Suppressor macrophage treated with lipopolysaccharide for 1 hour (primary cell): ENCODE results near the gene SNRNP200.
"Not testable (repeated sequence)": the region's sequence is repeated elsewhere in the genome, so short reads cannot be mapped to it uniquely, and the experiment has no call there.

Source experiments
- DNase-seq, 3 donors: peaks; one replicate each; pipeline ENCODE4 v3.0.0-alpha.2; 2020 to 2022

SNRNP200 gene

DNA sequence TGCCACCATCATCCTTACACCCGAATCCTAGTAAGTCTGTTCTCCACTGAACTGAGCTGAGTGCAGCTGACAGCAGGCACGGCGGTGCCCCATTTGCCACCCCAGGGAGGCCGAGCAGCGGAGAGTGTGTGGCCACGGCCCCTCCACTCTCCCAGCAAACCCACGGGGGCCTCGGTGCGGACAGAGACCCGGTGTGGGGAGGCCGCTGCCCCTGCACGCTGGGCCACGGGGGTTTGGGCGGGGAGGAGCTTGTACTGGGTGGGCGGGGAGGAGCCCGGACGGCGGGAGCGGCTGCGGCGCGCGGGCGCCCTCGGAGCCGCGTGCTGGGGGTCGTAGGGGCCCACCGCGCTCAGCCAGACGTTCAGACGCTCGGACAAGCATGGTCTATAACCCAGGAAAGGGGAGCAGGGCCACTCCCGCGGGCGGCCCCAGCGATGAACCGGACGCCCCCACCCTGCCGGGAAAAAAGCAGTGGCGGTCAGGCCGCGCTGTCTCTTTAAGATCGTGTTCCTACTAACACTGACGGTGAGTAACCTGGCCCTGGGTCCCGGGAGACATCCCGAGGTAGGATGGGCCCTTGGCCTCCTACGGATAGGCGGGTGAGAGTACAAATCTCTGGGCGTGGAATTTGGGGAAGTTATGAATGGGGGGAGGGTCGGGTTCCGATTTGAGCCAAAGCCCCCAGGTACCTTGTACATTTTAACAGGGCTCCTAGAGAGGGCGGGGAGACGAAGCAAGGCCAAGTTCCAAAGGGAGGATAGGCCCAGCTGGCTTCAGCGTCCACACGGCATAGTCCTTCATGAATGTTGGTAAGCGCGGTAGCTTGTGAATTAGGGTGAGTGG is 19.9 kb upstream of the SNRNP200 start, which contains the start of gene ITPRIPL1:
Gene ITPRIPL1 (plus strand): TSS at position 277 of the 843 bp plus-strand sequence. CDS start 523 bp downstream, at position 800.
- DNase-seq = peak in 1 of 3 donors; percentile 18

DNA sequence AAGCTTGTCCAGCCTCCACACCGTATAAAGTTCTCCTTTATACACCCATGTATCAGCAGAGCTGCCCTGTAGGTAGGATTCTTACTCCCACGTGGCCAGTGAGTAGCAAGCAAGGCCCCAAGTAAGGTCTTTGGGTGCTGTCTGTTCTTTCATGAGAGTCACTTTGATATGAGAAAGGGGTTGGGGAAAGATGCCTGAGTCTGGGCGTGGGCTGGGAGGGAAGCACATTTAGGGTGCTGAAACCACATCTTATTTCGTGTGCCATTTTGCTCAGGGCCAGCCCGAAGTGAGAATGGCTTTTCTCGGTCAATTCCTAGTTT is 19.3 kb upstream of the SNRNP200 start:
- DNase-seq = peak in 1 of 3 donors; percentile 17

DNA sequence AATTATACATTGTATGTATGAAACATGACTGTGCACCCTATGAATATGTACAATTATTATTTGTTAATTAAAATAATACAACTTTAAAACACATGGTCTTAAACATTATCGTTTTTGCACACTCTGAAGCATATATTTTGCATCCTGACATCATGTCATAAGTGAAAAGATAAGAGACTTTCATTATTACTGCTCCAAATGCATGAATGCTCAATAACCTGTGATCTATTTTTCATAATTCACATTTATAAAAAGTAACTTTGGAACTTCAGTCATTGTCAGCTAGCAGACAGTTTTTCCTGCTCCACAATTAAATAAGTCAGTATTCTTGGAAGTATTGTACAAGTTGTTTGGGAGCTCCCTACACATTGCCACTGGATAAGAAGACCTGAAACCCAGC is 18.5 kb upstream of the SNRNP200 start:
- peak in 1 of 3 donors; percentile 9 for DNase-seq

DNA sequence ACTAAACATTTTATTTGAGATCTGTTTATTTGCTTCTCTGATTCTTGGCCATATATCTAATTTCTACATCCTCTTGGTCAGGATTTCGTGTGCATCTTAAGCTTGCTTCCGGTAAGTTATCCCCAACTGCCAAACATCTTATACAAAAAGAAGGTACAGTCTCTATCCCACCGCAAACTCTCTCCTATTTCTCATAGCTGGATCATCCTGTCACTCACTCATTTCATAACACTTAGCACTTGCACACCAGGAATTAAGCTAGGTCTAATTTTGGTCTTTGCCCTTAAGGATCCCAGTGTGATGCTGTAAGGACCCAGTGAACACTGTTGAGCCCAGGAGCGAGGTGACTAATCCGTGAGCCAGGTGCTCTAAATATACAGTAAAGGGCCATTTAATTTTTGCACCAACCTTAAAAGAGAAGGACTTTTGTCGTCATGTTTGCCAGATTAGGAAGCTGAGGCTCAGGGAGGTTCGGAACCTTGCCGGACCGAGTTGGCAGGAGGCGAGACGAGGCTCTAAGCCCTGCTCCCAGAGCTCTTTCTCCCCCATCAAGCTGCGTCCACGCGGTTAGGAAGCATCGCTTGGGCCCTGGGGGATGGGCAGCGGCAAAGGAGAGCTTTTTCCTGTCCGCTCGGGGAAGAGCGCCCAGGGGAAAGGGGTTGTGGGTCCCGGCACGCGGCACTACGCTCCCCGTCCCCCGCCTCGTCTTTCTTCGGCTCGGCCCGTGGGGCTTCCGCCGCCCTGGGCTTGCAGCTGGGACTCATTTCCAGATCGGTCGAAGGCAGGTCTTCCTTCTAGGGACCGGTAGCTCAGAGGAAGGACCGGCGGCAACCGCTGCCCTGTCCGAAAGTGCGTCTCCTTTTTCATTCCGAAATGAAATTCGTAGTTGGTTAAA is 15.6 kb upstream of the SNRNP200 start:
- DNase-seq = peak in 2 of 3 donors; percentile 18 to 48

DNA sequence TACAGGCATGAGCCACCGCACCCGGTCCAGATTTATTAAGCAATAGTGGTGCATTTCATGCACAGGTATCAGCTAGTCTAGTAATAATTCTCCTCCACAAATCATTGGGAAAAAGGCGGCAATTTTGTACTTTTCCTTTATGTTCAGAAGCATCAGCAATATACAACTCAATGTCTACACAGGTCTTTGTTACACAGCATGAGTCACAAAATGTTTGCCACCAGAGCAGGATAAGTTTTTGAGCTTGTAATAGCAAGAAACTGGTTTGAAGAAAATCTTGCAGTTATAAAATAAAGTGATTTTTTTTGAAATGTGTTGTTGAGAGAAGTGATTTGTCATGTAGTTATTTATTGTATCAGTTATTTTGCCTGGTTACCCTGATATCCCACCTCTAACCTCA is 15.0 kb upstream of the SNRNP200 start:
- peak in 2 of 3 donors; percentile 22 to 35 for DNase-seq

DNA sequence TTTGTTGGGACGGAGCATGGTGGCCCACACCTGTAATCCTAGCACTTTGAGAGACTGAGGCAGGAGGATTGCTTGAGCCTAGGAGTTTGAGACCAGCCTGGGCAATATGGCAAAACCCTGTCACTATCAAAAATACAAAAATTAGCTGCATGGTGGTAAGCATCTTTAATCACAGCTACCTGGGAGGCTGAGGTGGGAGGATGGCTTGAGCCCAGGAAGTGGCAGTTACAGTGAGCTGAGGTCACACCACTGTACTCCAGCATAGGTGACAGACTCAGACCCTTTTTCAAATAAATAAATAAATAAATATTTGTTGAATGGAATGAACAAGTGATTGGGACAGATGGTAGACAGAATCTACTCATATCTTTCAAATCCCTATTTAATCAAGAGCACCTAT is 14.1 kb upstream of the SNRNP200 start:
- DNase-seq = peak in 1 of 3 donors; percentile 15

DNA sequence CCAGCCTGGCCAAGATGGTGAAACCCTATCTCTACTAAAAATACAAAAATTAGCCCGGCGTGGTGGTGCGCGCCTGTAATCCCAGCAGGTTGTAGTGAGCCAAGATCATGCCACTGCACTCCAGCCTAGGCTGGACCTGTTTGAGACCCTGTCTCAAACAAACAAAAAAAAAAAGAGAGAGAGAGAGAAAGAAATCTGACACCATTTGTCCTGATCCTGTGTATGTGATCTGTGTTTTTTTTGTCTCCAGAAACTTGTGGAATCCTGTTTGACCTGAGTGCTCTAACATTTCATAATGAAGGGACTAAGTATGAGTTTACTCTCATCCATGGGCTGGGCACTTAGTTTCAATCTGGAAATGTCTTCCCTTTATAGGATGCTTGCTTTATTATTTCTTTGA is 13.4 kb upstream of the SNRNP200 start:
- DNase-seq = no peak

DNA sequence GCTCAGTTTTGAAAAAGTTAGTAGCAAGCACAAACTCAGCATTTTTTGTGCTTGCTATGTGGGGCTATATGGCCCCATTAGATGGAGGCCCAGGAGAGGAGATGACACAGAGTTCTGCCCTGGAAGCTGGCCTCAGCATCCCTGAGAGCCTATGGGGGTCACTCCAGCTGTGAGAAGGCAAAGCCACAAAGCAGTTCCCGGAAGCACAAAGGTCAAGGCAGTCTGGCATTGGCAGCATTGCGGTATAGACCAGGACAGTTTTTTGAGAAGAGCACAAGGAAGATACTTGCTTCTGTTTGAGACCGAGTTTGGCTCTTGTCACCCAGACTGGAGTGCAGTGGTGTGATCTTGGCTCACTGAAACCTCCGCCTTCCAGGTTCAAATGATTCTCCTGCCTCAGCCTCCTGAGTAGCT is 12.2 kb upstream of the SNRNP200 start:
- DNase-seq = no peak

DNA sequence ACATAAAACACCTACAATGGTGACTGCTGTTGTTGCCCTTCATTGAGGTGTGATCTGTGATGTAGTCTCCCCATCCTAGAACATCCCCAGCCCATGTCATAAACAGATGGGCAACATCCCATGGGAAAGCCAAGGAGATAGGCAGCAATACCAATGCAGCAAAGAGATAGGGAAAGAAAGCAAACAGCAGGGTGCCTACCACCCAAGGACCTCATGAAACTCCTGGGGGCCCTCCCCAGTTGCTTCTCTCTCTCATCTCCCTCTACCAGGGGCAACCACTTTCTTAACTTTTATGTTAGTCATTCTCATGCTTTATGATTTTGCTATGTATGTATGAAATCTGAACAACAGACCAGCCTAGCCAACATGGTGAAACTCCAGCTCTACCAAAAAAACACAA is 11.7 kb upstream of the SNRNP200 start:
- peak in 1 of 3 donors; percentile 5 for DNase-seq

DNA sequence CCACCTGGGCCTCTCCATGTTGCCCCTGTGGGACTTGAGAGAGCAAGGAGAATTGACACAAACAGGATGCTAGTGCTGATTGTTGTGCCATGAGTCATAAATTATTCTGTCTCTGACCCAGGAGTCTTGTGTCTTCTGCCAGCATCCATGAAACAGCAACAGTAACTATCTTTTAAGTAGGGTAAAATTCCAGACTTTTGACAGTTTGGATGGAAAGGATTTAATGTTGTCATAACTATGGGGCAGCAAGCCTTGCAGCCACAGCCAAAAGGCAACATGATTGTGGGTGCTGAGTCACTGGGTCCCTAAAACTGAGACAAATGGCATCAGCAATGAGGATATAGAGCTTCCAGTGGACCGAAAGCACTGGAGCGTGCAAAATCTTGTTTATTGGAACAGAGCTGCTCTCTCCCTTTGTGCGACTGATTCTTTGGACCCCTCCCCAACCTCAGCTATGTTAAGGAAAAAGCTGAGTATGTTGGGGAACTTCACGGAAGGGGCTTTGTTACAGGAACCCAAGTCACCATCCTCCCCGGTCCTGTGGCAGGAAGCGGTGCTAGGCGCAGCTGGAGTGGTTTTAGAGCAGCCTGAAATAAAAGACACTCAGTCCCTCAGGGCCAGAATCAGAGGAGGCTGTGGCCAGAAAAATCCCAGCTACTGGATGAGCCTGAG is 10.2 kb upstream of the SNRNP200 start:
- peak in 2 of 3 donors; percentile 41 to 48 for DNase-seq

DNA sequence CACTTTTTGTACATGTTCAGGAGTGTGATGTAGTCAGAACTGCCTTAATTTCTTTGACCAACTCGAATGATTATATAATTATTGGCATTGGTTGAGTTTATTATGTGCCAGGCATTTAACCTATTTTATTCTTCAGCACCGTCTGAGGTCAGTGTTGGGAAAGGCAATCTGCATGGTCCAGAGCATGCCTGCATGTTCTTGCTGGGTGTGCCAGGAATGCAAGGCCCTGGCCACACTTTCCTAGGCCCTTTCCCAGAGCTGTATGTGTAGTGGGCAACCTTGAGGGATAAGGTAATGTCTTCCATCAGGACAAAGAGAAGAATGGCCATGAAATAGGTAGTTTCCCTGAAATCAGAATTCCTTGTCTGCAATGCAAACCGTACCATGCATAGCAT is 9.7 kb upstream of the SNRNP200 start:
- peak in 1 of 3 donors; percentile 16 for DNase-seq

DNA sequence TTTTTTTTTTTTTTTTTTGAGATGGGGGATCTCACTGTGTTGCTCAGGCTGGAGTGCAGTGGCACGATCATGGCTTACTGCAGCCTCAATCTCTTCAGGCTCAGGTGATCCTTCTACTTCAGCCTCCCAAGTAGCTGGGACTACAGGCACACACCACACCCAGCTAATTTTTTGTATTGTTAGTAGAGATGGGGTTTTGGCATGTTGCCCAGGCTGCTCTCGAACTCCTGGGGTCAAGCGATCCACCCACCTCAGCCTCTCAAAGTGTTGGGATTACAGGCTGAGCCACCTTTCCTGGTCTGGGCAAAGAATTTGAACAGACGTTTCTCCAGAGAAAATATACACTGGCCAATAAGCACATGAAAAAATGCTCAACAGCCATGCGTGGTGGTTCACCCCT is 2.9 kb upstream of the SNRNP200 start:
- peak in 1 of 3 donors; percentile 10 for DNase-seq

DNA sequence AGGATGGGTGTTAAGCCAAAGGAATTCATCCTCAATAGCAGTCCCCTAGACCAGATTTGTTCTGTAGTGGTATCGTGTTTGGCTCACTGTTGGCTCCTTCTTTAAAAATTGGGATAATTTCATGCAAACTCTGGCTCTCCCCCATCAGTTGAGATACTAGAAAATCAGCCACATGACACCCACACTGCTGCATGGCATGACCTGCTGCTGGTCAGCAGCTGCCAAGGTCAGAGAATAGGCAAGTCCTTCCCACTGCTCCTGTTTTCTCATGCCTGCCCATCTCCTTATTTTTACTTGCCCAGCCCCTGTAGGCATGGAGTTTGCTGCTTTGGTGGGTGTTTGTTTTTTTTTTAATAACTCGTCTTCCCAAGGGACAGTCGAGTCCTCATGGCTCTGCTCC is 1.0 kb upstream of the SNRNP200 start:
- peak in 1 of 3 donors; percentile 17 for DNase-seq

DNA sequence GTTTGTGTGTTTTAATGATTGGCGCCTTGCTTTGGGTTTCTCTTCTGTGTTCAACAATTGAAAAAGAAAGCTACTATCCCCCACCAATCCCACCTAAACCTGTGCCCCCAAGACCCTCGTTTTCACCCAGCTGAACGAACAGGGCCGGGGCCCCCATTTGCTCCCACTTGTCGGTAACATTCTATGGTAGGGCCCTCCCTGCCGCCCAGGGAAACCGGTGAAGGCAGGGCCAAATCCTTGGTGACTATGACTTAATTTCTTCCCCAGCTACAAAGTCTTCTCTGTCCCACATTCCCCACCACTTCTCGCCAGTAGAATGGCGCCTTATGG is 598 bp upstream of the SNRNP200 start:
- DNase-seq = peak in 1 of 3 donors; percentile 18

DNA sequence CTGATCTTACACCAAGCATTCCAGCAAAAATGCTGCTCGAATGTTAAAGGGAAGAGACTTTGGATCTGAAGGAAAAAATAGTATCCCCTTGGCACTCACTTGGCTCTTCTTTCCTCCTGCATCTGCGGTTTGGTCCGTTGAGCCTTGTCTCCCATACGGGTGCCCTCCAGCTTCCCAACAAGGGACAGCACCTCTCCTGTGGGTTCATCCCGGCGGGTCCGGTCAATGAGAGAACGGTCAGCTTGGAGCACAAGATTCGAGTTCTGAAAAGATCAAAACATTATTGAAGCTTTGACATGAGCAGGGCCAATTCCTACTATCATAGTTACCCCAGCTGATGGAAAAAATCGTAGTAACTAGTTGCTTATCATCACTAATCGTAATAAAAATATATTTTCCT is 740 bp downstream of the SNRNP200 start:
- DNase-seq = peak in 1 of 3 donors; percentile 8

DNA sequence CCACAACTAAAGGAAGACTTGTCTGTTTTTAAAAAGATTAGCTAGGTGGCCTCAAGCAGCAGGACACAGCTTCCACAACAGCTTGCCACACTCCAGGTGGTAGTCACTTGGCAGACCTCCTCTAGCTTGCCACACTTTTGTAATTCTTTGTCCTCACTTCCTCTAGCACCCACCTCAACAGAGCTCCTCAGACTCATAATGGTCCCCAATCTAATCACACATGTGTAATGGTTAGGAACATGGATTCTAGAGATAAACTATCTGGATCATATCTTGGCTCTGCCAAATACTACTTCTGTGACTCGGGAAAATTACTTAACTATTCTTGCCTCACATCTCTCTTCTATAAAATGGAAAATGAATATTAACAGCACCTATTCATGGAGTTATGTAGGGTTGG is 3.5 kb downstream of the SNRNP200 start:
- no peak for DNase-seq

DNA sequence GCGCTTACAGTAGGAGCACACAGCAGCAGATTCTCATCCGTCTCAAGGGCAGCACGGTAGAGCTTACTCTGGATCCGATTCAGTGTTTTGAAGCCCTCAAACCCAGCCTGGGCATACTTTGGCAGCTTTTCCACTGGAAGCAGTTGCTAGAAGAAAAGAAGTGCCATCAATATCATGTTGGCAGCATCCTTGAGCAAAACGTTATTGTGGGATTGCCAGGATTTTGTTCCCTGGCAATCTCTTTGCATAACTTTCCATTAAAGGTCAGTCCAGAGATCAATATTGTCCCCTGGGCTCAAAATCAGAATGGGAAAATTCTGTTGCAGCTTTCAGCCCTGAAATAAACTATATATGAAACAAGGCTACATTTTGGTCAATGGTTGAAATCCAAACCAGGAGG is 8.4 kb downstream of the SNRNP200 start:
- DNase-seq = no peak

DNA sequence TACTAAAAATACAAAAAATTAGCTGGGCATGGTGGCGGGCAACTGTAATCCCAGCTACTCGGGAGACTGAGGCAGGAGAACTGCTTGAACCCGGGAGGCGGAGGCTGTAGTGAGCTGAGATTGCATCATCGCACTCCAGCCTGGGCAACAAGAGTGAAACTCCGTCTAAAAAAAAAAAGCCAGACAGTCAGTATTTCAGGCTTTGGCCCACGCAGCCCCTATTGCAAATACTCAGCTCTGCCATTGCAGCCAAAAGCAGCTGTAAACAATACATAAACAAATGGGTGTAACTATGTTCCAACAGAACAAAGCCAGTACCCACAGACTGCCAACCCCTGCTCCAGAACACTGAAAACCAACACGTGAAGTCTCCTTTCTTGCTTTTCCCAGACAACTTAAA is 11.1 kb downstream of the SNRNP200 start:
- not testable (repeated sequence) for DNase-seq

DNA sequence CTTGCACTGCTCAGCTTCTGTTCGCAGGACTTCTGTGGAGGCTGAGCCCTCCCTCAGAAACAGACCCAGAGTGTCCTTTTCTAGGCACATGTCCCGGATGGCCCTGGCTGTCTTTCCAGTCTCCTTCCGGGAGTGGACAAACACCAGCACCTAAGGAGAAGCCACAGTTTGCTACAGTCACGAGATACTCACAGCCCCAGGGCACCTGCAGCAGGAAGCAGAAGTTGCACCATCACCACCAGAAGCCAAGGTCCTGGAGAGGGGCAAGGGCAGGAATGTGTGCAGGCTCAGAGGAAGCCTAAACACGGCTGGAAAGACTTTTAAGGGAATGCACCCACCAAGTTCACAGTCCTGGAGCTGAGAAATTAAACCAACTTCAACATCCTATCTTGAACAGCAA is 13.6 kb downstream of the SNRNP200 start:
- no peak for DNase-seq

DNA sequence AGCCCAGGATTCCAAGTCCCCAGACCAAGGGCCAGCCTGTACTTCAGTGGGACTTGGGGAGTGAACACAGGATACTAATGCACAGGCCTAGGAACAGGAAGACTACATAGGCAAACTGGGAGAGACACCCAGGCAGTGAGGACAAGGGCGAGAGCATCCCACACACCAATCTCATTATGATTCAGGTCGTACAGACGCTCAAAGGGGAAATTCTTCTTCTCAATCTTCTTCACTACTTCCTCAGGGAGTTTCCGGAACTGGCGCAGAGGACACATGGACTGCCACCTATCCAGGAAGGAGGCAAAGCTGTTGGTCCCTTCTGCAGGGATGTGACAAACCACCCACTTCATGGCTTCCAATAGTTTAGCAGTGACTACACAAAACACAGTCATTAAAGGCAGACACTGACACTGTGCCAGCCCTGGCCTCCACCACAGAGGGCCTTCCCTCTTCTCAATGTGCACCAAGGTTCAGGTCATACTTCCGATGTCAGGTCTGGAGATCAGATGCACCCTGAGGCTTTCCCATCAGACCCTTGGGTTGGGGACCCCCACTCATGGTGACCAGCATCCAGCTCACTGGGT is 18.0 kb downstream of the SNRNP200 start:
- DNase-seq = peak in 2 of 3 donors; percentile 13 to 22

DNA sequence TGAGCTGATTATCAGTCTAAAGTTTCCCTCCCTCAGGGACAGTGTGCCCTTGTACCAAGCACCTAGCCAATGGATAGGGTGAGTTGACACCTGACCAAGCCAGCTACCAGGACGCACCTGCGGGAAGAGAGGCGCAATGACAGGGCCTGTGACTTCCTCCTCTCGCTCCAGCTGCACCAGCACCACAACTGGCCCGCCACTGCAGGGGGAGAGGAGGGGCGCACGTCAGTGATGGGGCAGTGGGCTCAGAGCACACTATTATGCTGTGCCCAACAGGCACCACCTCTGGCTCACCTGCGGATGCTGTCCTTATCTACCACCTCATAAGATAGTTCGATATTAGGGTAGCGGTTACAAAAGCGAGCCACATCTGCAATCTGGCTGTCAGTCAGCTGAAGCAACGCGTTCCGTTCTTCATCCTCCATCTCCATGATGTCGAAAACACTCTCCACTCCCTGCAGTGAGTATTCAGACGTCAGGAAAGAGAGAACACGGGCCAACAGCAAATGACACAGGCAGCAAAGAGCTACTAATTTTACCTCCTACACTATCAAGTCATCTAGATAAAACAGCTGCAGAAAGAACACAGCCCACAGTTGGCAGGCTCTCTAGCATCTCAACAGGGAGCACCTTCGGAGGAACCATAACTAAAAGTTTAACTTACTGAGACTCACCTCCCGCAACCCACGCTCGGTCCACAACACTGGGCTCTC is 28.4 kb downstream of the SNRNP200 start:
- no peak for DNase-seq

DNA sequence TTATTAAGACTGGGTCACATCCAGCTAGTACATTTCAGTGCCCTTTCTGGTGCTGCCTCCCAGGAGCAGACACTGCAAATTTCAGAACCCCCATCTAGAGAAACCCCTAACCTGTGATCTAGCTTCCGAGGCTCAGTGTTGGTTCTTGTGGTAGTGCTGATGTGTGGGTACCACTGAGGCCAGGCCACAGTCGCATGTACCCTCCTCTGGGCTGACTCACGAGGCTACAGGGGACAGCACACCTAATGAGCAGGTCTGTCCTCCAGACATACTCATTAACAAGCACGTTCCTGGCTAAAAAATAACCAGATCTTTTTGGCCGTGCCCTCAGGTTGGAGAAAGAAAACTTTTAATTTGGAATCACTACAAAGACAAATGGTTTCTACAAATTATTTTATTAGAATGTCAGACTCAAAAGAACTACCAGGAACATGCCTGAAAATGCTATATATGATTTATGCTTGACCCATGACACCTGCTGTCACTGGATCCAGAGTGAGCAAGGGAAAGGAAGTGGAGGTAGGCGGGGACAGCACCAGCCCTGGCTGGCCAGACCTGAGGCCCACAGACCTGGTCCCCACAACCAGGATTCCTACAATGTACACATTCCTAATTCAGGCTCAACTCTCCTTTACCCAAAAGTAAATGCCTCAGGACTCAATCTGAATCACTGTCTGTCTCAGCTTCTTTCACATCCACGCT is 30.8 kb downstream of the SNRNP200 start:
- no peak for DNase-seq
